Activated T-helper 9 cell treated with anti-CD3 and anti-CD28 coated beads, Interleukin-2, amount 50 U/mL, for 16 hours (primary cell): ENCODE data around the gene SMAD7.
"Not testable (repeated sequence)": the region's sequence is repeated elsewhere in the genome, so short reads cannot be mapped to it uniquely, and the experiment has no call there.

ENCODE experiments used
- DNase-seq: peaks from one replicate; pipeline ENCODE4 v3.0.0-alpha.2; 2020; ENCODE audit warnings: low read depth

Gene SMAD7

DNA sequence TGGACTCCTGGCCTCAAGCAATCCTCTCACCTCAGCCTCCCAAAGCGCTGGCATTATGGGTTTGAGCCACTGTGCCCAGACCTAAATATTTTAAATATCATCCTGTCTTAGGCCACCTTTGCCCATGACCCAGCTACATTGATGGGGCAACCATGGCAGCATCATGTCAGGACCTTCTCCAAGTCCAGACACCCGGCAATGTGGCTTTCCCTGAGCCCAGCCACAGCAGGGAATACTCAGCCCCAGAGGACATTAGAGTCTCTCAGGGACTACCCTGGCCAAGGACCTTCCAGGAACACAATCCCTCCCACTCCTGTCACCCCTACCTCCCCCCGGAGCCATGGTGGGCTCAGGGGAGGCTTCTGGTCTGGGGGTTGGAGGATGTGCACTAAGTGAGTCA, 72.8 kb downstream of the SMAD7 start:
- DNase-seq: no peak

DNA sequence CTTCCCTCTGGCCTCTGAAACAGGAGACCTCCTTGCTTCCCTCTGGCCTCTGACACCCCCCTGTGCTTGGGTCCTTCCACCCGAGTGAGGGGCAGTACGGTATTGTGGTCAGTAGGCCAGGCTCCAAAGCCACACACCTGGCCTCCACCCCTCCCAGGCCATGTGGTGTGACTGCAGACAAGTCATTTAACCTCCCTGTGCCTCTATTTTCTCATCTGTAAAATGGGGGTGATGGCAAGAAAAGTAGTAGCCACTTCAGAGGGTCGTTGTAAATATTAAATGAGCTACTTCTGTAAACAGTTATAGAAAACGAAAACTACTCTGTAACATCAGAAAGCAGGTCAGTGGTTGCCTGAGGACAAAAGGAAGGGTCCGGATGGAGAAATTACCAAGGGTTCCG, 74.2 kb downstream of the SMAD7 start:
- no peak for DNase-seq

DNA sequence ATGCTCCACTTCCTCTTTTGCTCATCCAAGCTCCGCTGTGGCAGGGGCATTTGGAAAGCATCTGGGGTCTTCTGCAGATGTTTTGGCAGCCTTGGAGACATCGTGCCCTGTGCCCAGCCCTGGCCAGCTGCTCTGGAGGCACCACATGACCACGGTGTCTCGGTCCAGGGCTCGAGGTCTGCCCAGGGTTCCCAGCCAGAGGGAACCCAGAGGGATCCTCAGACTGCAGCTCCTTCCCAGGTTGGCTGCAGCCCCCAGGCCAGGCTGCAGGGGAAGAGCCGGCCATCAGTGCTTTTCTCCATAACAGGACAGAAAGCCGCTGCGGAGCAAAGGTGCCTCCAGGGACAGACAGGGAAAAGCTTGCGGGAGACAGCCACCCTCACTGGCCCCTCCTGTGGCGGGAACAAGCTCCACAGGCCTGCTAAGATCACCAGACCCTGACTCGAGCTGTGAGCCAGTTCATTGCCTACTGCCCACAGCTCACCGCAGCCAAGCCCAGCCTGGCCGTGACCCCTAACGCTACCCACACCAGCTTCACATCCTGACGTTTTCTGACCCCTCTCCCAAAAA, 74.7 kb downstream of the SMAD7 start:
- DNase-seq: no peak

DNA sequence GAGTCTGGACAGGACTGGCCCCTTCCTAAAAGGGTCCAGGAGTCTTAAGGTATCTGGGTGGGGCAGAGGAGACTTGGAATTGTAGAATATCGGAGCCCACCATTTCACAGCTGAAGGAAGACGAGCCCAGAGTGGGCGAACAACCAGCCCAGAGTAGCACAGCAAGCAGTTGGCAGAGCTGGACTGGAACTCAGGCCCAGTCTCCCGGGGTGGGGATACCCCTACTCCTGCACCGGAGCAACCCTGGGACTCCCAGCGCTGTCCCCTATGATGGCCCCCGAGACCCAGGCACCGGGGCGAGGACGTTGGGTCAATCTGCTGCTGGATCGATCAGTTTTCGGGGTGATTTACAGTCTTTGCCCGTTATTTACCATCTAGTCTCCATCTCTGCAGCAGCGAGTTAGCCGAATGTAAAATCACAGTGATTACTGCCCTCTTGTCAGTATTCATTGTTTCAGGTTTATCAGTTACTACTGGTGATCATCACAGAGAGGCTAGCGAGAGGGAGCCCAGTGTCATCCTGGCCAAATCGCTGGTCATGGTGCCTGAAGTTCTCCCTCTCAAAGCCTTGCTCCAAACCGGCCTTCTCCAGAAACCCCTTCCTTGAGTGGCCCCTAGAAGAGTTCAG, 75.3 kb downstream of the SMAD7 start:
- DNase-seq: no peak

DNA sequence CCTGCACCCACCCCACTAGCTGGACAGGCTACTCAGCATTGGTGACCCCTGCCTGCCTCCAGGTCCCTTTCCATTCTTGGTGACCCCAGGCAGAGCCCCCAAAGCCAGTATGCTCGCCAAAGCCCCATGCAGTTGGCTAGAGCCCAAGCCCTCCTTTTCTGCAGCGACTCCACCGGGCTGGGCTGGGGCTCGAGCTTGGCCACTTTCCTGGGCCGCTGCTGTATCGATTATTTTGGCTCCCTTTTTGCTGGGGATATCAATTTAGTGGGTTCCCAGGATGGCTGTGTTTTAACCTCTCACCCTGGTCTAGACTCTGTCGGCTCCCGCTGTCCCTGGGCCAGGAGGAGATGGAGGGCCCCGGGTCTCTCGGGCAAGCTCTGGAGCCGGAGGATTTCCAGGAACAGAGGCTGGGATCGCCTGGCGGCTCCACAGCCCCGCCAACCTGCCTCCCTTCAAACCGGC, 76.0 kb downstream of the SMAD7 start:
- no peak for DNase-seq

- DNase-seq: no peak
These were observed 76.5 kb downstream of the SMAD7 start for GRCh38 chr18:48874233-48874632.

GRCh38 chr18:48872234-48873145, 78.3 kb downstream of the SMAD7 start:
- DNase-seq: no peak

- DNase-seq: no peak
These were observed 79.2 kb downstream of the SMAD7 start for GRCh38 chr18:48871391-48872166.

DNA sequence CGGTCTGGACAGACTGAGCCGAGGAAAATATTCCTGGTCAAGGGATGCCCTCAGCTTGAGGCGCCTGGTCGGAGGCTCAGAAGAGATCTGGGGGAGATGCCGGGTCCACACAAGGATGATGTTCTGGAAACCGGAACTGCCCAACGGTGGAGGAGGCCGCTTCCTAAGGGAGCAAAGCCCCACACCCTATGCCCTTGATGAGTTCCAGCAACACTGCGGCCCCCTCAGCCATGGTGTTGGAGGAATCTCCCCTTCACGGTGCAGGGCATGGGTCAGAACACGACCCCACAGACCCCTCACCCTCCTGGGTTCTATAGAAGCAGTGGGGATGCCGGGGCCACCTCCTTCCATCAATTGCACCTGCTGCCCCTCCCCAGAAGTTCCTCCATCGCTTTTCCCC, 79.8 kb downstream of the SMAD7 start:
- not testable (repeated sequence) for DNase-seq
